Kasumi-1 (cell line): ENCODE data around the gene FCHSD2.
"Not testable (repeated sequence)": the region's sequence is repeated elsewhere in the genome, so short reads cannot be mapped to it uniquely, and the experiment has no call there.

Experiments used
- DNase-seq, 2 experiments: peaks; one replicate each; lab custom pipeline; 2025; lab: John Stamatoyannopoulos, UW

The FCHSD2 gene

DNA sequence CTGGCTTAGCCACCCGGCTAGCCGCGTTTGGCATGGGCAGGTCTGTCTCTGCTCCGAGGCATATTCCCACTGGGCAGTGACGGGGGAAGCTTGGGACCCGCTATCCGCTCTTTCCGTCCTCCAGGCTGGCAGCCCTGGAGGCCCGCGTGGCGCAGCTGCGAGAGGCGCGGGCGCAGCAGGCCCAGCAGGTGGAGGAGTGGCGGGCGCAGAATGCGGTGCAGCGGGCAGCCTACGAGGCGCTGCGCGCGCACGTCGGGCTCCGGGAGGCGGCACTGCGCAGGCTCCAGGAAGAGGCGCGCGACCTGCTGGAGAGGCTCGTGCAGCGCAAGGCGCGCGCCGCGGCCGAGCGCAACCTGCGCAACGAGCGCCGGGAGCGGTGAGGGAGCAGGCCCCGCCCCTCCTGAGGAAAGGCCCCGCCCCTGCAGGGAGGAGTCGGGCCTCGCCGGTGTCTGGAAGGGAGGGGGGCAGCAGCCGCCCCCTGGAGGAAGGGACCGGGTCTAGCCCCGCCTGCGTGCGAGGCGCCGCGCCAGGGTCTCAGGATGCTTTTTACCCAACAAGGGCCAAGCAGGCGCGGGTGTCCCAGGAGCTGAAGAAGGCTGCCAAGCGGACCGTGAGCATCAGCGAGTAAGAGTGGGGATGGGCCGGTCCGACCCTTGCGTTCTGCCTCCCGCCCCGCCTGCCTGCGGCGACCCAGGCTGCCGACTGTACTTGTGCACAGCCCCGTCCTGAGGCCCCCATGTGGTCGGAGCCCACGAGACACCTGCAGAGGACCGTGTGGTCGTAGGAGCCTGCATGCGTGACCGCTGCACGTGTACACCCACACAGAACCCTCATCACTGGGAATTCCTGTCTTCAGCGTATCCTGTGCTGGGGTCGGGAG is 320.0 kb downstream of the FCHSD2 start:
- DNase-seq, result no peak

DNA sequence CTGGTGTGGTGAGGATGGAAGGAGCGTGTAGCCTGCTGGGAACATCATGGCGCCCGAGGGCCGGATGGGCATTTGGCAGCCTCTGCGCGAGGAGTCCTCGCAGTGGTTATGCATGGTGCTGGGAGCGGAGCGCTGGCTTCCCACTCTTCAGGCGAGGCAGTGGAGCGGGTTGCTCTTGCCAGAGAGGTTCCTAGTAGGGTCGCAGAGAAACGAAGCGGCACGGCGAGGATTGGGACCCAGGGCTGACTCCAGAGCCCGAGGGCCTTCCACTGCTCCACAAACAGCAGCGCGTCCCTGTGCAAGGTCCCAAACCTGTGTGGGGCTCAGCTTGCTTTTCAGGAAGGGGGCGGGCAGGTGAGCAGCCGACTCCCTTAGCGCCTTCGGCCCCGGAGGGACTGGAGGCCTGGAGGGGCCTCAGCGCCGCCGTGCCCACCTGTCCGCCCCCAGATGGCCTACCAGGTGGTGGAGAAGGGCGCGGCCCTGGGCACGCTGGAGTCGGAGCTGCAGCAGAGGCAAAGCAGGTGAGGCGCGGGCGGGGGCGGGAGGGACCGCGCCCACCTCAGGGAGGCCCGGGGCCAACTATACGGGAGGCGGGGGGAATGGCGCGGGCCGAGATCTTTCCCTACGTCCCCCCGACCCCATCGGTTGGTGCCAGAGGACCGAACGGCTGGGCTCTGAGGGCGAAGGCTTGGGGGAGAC is 320.7 kb downstream of the FCHSD2 start:
- DNase-seq, result no peak

DNA sequence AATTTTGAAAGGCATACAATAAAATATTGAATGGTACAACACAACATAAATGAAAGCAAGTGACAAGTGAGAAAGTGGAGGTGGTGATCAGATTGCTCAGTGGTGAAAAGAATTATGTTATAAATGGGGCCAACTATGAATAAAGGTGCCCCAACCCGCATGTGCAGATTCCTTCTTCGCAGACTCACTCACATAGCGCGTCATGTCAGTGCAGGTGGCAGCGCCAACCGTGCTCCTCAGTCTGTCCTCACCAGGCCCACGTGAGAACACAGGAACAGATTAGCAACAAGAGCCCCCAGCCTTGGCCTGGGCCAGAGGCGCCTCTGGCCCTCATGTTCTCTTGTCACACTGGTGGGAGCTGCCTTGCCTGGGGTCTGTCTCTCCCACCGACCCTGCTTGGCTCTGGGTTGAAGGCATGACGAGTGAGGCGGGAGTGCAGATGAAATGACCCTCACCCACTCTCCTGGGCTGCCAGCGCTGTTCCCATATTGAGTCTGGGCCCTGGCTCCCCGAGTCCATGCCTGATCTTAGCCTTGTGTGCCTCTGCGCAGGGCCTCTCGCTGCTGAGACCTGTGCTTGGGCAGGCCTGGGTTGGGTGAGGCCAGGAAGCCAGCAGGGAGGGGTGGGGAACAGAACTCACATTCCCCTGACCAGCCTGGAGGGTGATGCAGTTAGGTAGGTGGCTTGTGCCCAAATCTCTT is 321.5 kb downstream of the FCHSD2 start:
- no peak for DNase-seq

DNA sequence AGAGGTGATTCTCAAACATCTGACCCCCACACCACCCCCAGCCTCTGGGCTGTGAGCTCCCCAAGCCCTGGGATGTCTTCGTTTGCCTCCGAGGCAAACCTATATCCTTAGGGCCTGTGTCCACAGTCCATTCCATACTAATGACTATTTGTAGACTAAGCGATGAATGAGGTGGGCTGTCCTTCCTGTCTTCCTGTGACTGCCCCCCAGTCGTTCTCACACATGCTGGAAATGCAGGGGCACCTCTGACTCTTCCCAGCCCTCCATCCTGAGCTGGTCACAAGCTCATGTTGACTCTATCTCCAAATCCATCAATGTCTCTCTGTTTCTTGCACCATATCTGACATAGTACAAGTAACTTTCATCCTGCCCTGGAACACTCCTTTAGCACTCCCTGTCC is 323.1 kb downstream of the FCHSD2 start:
- no peak for DNase-seq

DNA sequence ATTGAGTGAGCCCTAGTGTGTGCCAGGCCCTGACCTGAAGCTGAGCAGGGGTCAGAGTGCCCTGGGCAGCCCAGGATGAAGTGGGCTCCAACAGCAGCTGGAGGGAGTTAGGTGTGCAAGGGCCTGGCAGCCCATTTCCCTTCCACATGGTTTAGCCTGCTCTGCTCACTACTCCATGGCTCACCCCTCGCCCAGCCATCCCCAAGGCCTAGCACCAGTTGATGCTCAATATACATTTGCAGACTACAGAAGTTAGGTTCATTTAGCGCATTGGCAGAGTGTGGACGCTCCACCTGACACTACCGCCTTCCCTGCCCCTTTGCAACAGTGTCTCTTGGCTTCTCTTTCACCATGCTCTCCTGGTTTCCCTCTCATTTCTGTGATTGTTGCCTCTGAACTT is 324.2 kb downstream of the FCHSD2 start:
- no peak for DNase-seq

DNA sequence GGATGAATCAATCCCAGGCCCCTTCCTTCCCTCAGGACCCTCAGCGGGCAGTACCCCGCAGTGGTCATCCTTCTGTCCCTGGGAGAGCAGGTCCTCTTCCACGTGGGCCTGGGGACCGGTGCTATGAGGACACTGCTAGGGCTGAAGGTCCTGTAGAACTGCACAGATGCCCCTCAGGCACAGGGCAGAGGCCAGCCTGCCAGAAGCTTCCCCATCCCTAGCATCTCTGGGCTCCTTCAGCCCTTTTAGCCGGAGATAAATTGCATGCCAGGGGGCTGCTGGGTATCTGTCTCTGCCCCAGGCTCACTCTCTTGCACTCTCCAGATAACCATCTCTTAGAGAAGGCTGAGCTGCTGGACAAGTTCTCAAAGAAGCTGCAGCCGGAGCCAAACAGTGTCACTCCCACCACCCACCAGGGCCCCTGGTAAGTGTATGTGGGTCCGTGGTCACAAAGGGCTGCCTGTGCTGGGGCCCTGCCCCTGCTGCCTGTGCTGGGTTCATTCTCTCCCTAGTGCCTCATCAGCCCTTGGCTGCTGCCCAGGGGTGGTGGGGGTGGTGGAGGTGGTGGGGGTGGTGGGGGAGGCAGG is 325.6 kb downstream of the FCHSD2 start:
- peak; percentile 24 to 41 for DNase-seq

DNA sequence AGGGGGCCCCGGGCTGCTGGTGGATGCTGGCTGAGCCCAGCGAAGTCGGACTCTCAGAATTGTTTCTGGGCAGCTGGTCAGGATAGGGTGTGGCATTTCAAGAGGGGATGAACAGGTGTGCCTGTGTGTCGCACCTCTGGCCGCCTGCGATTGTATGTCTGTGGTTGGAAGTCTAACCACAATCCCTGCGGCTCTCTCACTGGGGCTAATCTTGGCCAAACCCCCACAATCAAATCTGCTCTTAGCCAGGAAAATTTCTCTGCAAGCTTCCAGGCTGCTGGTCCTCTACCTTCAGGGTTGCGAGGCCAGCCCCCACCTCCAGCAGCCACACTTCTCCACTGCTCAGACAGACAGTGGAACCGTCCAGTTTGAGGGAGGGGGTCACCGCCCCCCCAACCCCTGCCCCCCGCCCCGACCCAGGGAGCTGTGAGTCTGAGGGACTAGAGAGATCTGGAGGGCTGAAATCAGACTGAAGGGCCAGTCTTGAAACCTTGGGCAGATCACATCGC is 327.0 kb downstream of the FCHSD2 start:
- DNase-seq, result no peak

DNA sequence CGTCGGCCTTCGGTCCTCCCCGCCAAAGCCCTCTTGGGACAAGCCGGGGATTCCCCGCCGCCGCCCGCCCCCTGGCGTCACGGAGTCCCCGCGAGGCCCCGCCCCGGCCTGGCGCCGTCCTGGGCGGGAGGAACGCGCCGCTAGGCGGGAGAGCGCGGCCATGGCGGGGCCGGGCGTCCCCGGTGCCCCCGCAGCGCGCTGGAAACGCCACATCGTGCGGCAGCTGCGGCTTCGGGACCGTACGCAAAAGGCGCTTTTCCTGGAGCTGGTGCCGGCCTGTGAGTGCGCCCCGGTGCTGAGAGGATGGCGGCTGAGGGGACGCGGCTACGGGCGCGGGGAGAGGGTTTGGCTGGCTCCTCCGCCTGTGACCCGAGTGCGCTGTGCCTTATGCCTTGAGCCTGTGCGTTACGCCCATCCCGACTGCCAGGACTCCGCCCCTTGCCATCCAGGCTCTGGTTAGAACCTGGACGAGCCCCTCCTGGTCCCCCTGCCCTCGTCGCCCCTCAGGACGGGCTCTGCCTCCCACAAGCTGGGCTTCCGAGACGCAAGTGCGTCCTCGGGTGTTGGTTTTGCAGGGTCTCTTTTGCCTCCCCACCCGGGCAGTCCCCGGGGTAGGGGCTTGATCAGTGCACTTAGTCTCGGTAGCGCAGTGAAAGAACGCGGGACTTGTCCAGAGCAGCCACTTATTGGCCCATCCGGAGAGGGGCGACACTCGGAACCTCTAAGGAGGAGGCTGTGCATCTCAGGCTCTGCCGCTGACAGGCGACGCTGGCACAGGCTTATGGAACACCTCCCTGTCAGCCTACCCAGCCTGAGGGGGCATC is 327.6 kb downstream of the FCHSD2 start, which contains the start of gene ATG16L2:
ATG16L2 (plus strand) TSS at position 126 of the 824 bp plus-strand sequence; CDS start at position 161, 35 bp downstream.
- DNase-seq, result peak; percentile 61 to 69

DNA sequence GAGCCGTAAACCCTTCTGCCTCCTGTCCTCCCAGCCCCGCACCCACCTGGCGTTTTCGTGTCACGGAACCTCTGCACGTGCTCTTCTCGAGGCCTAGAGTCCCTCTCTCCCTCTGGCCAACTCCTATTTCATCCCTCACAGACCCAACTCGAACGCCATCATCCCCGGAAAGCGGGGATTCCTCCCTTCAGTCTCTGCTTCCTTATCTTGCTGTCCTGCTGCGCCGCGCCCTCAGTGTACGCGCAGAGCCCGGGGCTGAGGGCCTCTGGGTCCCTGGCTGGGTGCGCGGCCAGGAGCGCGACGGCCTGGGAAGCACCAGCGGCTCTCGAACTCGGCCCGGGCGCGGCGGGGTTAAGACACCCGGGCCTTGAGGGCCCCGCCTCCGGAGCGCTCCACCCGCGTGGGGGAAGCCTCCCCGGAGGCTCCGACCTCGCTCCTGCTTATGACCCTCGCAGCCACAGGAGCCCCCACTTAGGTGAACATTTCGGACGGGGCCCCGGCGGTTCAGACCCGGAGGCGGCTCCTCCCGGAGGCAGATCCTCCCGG is 328.3 kb downstream of the FCHSD2 start:
- DNase-seq, result peak; percentile 61 to 78

DNA sequence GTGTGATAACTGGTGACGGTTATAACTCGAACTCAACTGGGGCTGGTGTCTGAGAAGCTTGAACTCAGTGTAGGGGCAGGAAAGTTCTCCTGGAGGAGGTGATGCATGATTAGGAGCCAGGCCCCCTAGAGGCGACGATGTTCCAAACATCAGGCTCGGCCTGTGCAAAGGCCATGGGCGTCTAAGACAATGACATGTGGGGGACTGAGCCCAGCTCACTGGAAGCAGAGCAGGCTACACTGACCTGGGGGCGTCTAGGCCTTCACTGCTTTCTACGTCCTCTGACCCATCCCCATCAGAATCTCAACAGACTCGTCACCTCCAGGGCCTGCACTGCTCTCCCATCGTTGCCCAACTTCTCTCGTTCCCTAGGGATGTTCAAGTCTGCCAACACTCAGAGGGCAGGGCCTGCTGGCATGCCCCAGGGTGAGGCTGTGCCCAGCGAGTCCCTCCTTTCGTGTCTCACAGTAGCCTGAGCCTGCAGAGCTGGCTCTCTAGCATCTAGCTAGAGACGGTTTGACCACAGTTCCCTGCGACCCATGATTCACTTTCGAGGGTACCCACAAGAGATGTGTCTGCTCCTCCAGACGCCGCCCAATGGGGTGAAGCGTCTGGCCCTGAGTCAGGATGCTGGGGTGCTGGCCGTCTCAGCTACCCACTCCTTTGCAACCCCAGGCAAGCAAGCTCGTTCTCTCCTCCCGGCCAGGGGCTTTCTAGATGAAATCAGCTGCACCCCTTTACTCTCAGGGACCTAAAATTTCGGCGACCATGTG is 329.0 kb downstream of the FCHSD2 start:
- DNase-seq, result peak; percentile 75 to 78

DNA sequence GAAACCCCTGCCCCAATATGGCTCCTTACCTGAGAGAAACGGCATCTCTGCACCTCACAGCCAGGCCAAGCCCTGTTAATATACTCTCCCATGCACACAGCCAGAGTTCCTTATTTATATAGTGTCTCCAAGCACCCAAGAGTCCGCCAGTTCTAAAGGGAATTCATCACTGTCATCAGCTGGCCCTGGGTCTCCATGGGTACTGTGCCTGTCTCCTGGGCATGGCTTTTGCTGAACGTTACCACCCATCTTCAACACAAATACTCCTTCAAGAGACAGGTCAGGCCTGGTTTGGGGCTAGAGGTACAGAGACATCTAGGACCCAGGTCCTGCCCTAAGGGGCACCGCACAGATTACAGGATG is 329.5 kb downstream of the FCHSD2 start:
- peak; percentile 53 to 74 for DNase-seq

DNA sequence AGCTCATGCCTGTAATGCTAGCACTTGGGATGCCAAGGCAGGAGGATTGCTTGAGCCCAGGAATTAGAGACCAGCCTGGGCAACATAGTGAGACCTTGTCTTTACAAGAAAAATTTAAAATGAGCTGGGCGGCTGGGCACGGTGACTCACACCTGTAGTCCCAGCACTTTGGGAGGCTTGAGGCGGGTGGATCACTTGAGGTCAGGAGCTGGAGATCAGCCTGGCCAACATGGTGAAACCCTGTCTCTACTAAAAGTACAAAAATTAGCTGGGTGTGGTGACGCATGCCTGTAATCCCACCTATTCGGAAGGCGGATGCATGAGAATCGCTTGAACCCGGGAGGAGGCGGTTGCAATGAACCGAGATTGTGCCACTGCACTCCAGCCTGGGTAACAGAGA is 330.4 kb downstream of the FCHSD2 start:
- DNase-seq, result not testable (repeated sequence)

DNA sequence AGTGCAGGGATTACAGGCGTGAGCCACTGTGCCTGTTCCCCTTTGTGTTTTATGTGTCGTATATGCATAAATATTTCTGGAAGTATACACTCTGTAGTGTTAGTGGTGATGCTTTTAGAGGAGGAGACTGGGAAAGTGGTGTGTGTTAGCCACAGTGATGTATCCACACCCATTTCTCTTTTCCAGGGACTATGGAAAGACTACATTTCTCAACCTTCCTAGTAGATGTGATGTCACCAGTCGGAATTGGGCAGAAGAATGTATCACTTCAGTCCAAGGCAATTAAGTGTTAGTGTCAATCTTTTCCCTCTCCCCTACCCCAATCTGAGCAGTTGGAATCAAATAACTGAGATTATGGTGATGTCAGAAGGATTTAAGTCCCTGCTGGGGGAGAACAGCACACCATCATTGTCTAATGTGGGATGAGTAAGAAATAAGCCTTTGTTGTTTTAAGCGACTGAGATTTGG is 333.8 kb downstream of the FCHSD2 start:
- no peak for DNase-seq

DNA sequence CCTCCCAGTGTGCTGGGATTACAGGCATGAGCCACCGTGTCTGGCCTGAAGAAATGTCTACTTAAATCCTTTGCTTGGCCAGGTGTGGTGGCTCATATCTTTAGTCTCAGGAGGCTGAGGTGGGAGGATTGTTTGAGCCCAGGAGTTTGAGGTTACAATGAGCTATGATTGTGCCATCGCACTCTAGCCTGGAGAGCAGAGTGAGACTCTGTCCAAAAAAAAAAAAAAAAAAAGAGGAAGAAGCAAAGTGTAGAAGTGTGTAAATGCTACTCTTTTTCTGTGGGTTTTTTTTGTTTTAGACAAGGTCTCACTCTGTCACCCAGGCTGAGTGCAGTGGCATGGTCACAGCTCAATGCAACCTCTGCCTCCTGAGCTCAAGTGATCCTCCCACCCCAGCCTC is 334.3 kb downstream of the FCHSD2 start:
- DNase-seq, result peak; percentile 55 to 61

DNA sequence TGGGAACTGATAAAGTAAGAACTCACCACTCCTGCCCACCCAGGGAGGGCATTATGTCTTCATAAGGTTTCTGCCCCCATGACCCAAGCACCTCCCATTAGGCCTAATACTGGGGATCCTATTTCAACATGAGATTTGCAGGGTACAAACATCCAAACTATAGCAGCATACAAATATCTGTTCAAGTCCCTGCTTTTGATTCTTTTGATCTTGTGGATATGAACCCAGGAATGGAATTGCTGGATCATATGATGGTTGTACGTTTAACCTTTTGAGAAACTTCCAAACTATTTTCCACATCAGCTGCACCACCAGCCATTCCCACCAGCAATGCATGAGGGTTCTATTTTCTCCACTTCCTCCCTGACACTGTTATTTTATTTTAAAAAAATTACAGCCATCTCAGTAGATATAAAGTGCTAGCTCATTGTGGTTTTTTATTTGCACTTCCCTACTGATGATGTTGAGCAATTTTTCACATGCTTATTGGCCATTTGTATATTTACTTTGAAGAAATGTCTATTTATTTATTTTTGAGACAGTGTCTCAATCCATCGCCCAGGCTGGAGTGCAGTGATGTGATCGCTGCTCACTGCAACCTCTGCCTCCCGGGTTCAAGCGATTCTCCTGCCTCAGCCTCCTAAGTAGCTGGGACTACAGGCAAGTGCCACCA is 335.0 kb downstream of the FCHSD2 start:
- DNase-seq, result peak; percentile 38 to 49

DNA sequence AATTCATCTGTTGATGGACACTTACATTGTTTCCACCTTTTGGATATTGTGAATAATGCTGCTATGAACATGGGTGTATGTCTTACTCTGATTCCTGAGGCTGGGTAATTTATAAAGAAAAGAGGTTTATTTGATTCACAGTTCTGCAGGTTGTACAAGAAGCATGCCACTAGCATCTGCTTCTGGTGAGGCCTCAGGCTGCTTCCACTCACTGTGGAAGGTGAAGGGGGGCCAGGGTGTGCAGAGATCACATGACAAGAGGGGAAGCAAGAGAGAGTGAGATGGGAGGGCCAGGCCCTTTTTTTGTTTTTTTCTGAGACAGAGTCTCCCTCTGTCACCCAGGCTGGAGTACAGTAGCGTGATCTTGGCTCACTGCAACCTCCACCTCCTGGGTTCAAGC is 335.7 kb downstream of the FCHSD2 start:
- not testable (repeated sequence) for DNase-seq

DNA sequence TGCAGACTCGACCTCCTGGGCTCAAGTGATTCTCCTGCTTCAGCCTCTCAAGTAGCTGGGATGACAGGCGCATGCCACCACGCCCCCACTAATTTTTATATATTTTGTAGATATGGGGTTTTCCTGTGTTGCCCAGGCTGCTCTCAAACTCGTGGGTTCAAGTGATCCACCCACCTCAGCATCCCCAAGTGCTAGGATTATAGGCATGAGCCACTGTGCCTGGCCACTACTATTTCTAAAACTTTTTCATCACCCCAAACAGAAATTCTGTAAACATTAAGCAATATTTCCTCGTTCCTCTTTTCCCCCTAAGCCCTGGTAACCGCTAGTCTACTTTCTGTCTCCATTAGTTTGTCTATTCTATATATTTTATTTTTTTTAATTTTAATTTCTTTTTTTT is 336.9 kb downstream of the FCHSD2 start:
- peak; percentile 67 to 68 for DNase-seq

DNA sequence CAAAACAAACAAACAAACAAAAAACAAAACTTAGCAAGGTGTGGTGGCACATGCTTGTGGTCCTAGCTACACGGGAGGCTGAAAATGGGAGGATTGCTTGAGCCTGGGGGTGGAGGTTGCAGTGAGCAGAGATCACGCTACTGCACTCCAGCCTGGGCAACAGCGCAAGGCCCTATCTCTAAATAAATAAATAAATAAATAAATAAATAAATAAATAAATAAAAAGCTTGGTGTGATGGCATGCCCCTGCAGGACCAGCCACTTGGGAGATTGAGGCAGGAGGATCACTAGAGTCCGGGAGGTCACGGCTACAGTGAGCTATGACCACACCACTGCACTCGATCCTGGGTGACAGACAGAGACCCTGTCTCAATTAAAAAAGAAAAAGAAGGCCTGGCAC is 339.3 kb downstream of the FCHSD2 start:
- no peak for DNase-seq

DNA sequence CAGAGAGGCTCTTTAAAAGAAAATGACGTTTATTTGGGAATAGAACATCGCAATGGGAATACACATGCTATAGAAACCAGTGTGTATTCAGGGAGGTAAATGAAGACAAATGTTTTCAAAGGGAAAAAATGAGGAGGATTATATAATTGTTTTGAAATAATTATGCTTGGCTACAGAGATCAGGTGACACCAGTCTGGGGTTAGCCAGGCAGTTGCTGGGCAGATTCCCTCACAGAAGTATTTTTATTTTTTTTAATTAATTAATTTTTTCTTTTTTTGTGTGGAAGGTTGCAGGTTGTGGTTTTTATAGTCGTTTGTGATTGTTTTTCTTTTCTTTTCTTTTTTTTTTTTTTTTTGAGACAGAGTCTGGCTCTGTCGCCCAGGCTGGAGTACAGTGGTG is 342.7 kb downstream of the FCHSD2 start:
- no peak for DNase-seq
